HG03520 (cell line): ENCODE results near the gene TMEM163.
"Not testable (repeated sequence)": the region's sequence is repeated elsewhere in the genome, so short reads cannot be mapped to it uniquely, and the experiment has no call there.

Experiments used
- ATAC-seq: cut with Tn5 transposase; IDR thresholded peaks from one replicate; pipeline ENCODE4 v1.9.1; 2021; ENCODE audit warnings: mild to moderate bottlenecking, moderate library complexity; ENCODE audit not compliant: unreplicated experiment

TMEM163 gene

DNA sequence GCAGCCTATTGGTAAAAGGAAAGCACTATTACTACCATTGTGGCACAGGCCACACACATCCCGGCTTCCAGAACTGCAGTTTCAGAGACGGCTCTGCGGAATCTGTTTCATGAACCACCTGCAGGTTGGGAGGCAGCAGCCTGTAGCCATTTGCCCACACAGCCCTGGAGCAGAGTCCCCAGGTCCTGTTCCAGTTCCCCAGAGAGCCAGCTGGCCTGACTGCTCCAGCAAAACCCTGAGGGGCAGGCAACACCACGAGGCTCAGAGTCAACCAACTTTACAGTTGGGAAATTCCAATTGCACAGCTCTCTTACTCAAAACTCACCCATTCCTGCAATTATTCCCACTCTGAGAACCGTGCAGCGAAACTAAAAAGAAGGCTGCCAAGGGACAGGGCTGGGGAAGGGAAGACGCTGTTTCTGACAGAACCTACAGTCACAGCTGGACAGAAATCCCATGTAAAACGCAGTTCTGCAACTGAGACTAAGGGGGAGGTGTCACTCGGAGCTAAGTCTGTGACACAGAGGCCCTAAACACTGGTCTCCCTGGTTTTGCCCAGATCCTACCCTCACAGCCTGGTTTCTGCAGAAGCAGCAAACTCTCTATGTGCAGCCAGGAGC is 219.4 kb downstream of the TMEM163 start:
- no peak for ATAC-seq

DNA sequence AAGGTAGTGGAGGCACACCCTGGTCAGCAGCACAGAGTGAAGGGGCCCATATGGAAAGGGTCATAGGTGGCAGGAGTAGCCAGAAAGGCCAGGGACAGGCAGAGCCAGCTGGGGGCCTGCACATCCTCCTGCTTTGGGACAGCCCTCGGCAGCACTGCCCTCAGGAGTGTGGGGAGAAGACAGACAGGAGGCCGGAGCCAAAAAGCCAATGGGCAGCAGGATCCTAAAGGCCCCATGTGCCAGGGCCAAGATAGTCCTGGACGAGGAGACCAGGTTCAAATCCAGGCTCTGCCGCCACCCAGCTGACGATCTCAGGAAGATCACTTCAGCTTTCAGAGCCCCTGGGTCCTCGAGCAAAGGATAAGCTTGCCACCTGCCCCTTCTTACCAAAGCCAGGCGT is 220.1 kb downstream of the TMEM163 start:
- ATAC-seq = no peak

DNA sequence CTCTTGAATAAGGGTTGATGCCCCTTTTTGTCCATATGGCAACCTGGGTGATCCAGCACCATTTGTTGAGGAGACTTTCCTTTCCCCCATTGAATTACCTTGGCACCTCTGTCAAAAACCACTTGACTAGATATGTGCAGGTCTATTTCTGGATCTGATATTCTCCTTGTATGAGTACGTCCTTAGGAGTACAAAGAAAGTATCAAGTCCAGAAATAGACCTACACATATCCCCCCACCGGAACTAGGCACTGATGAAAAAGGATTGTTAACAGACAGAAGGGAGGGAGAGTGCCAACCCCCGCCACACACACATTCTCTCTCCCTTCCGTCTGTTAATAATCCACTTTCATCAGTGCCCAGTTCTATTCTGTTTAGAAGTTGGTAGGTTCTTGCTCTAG is 225.0 kb downstream of the TMEM163 start:
- no peak for ATAC-seq

DNA sequence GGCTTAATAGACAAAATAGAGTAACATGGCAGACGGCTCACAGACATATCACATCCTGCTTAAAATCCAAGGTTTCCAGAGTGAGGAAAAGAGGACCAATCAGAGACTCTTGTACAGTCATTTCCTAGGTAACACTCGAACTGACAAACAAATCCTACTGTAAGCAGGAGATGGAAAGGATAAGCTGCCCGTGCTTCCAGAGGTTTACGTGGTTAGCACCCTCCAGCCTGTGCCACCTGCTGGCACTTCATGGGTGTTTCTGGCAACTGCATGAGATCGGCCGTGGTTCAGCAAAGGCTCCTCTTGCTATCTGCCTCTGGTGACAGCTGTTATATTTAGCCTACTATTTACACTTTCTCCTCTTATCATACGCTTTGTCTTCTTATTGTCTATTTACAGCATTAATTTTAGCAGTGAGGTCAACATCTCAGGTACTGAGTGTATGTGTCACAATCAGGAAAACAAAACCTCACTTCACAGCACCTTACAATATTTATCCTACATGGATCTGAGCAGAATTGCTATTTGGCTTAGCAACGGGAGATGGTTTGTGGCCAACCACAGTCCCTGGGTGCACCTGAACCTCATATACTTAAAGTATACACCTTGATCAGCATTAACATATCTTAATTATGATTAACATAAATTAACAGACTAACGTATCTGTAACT is 226.9 kb downstream of the TMEM163 start:
- ATAC-seq = no peak

DNA sequence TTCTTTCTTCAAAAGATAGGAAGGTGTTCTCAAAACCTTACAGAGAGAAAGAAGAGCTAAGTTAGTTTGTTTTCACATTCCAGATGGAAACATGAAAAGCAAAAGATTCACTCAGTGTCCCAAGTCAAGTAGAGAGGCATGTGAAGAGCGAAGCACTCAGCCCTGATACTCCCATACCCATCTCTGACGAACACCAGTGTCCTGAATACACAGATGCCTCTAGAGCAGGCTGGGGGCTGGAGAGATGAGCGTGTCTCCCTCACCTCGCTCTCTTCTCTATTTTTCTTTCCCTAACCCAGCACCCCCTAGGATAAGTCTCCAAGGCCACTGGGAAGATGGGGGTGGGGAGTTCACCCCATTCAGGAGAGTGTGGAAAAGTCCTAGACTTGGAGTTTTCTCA is 227.8 kb downstream of the TMEM163 start:
- ATAC-seq = no peak

DNA sequence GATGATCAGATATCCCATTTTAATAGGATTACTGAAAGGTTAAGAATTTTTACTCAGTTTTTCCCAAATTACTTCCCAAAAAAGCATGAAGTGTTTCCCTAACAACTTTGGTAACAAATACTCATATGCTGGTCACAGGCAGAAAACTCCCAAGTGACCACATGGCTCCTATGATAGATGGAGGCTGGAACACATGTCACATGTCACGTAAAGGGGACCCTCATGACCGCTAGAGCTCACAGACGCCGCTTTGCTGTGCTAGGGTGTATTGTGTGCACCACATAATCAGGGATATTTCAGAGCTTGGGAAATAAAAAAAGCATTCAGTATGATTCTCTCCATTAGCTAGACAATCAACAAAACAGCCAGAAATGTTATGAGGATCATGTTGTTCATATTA is 228.2 kb downstream of the TMEM163 start:
- no peak for ATAC-seq

DNA sequence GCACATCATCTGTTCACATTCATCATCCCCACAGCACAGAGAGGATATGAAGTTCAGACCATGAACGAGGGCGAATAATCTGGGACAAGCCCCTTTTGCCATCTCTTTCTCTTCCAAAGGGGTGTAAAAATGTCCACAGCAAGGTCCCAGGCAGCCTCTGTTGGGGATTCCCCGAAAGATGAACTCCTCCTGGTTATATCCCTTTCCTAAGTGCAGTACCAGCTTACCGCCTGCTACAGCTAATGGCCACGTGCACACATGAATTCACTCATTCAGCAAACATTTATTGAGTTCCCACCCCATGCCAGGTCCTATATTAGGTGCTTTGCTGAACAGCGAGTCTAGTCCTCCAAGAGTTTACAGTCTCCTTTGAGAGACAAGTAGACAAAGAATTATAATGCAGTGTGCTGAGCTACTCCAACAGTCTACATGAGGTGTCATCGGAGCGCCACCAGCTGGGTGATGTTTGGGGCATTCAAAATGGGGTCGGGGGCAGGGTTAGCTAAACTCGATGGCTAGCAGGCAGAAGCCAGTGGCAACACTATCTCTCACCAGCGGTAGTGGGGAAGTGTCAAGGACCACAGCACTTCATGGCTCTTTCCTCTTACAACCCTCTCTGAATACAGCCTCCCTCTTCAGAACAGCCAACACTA is 228.9 kb downstream of the TMEM163 start:
- ATAC-seq = no peak

DNA sequence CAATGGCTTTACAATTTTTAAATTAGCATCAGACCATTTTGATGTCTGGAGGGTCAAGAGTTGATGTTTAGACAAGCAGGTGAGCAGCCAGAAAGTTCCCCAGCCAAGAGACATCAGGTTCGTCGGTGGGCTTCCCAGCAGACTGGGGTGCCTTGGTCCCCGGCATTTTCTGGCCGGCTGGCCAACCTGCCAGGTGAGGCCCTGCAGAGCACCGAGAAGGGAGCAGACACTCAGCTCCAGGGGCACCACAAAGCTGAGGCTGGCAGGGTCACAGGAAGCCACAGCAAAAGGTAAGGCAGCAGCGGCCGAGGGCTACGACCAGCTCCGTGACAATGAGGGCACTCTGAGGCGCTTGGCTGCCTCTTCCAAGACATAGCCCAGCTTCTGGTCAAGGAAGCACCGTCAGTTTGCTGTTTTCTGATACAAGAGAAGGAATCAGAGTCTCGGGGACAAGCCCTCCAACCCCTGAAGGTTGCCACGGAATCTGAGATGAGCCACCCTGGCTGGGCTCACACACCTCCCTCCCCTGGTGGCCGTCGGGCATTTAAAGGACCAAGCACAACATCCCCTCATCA is 235.9 kb downstream of the TMEM163 start:
- ATAC-seq = no peak

DNA sequence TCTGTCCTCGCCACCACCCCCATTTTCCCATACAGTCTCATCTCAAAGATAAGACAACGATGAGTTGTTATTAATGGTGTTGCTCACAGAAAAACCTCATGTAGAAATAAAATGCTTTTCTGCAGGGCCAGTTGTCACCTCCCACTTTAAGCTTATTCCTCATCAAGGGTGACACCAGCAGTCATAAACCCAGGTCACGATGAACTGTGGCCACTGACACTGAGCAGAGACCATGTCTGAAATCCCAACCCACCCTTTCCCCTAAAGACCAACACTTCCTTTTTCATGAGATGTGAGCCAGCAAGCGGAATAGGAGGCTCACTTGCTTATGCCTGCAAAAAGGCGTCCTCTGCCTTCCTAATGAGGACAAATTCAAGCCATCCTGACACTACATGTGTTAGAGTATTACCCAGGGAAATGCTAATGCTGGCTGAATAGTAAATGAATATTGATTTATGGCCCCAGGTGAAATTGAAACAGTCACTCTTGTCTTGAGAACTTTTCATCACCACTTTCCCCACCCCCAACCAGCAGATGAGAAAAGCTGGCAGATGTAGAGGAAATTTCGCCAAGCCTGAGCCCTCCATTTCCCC is 236.6 kb downstream of the TMEM163 start:
- ATAC-seq = no peak

DNA sequence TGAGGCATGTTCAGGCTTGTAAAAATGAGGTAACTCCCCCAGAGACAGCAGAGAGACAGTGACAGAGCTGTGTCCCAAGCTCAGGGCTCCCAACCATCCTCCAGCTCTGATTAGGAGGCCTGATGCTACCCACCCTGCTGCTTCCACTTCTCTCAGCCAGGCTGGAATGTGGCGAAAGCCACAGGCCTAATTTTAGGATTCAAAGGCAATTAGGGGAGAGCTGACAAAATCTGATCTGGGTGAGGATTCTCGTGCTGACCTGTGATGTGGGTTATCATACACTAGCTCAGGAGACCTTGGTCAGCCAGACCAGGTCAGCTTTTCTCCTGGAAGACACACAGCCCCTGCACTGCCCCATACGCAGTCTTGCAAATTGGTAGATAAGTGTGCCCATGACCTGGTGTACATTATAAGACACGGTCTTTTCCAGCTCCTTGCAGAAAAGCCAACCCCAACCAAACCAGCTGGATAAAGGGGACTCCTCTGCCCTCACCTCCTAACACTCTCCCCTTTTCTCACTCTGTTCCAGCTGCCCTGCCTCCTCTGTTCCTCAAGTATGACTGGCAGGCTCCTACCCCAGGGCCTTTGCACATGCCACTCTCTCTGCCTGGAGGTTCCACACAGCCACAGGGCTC is 239.0 kb downstream of the TMEM163 start:
- no peak for ATAC-seq

DNA sequence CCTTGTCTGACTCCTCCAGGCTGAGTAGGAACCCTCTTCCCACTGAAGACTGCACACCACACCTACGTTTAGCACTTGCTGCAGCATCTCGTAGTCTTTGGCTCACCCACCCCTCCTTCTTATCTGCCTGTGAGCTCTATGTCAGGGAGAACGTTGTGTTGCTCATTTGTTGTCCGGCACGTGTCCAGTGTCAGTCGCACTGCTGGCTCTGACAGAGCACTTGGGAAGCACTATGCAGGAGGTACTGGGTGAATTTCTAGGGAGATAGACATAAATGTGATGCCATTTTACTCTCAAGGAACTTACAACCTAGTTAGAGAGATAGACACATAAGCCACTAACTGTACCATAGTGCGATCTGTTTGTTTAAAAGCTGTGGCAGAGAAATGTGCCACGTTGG is 241.8 kb downstream of the TMEM163 start:
- ATAC-seq = not testable (repeated sequence)

DNA sequence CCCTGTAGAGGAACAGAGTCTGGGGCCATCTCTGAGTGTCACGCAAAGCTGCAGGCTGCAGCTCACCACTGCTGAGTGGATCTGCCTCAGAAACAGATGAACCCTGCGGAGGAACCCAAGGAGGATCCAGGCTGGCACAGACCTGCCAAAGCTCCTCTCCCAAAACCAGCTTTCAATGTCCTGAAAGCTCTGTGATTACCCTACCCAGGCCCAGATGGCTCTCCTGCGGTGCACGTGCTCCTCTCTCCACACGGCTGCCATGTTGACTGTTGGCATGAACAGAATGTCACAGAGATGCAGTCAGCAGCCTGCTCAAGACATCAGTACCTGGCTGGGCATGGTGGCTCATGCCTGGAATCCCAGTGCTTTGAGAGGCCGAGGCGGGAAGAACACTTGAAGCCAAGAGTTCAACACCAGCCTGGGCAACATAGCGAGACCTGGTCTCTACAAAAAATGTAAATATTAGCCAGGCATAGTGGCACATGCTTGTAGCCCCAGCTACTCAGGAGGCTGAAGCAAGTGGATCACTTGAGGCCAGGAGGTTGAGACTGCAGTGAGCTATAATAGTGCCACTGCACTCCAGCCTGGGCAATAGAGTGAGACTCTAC is 248.1 kb downstream of the TMEM163 start:
- no peak for ATAC-seq

DNA sequence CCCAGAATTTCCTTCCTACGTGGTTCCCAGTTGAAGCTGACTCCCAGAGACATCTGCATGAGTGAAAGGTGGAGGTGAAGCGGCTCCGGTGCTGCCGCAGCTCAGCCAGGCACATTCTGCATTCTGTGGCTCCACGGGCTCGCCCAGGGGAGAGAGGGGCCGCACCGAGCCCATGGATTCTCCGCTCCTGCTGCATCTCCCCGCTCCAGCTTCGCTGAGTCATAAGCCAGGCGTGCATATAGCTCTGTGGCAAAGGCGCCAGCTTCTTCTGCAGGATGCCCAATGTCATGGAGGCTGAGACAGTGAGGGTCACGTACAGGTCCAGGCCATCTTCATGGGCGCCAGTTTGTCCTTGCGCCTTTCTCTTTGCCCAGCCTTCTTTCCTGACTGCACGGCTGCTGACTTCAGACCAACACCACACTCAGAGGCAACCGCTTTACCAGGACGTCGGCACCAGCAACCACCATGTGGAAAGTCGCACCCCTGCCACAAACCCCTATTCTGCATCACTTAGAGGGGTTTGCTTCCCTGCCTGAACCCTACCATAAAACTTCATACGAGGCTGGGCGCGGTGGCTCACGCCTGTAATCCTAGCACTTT is 249.2 kb downstream of the TMEM163 start:
- ATAC-seq = no peak

DNA sequence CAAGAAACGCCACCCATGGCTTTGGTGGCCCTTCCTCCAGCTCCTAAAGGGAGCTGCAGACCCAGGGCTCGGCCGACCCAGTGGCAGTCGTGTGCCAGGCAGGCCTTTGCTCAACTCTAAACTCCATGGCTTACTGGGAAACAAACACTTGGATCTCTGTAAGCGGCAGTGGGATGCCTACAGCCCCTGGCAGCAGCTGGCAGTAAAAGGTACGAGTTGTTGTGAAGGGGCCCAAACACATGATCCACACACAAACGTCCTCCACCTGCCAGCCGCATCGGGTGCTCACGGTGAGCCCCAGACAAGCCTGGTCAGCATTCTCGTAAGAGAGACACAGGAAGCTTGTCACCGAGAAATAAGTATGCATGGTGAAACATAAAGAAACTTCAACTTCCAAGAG is 250.0 kb downstream of the TMEM163 start:
- ATAC-seq = no peak

DNA sequence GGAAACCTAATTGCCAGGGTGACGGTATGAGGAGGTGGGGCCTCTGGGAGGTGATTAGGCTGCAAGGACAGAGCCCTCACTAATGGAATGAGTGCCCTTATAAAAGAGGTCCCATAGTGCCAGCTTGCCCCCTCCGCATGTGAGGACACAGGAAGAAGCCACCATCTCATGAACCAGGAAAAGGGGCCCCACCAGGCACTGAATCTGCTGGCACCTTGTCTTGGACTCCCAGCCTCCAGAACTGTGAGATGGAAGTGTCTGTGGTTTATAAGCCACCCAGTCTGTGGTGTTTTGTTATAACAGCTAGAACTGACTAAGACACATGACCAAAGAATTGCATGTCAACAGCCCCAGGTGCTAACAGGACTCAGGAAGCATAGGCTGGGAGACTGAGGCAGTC is 250.6 kb downstream of the TMEM163 start:
- no peak for ATAC-seq

DNA sequence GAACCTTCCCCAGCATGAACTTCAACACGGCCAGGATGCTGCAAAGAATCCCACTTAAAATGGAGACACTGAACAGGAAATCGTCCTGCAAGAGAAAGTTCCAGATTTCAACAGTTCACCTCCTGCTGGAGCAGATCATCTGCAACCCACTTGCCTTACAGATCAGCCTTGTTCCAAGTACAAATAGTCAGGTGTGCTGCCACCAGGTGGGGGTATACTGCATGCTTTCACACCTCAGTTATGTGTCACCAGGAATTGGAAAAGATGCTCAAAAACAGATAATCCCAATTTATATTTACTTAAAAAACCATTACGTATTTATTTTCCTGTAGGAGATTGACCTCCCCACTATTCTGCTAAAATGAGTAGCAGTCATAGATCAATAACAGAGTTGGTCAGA is 252.7 kb downstream of the TMEM163 start:
- ATAC-seq = no peak

DNA sequence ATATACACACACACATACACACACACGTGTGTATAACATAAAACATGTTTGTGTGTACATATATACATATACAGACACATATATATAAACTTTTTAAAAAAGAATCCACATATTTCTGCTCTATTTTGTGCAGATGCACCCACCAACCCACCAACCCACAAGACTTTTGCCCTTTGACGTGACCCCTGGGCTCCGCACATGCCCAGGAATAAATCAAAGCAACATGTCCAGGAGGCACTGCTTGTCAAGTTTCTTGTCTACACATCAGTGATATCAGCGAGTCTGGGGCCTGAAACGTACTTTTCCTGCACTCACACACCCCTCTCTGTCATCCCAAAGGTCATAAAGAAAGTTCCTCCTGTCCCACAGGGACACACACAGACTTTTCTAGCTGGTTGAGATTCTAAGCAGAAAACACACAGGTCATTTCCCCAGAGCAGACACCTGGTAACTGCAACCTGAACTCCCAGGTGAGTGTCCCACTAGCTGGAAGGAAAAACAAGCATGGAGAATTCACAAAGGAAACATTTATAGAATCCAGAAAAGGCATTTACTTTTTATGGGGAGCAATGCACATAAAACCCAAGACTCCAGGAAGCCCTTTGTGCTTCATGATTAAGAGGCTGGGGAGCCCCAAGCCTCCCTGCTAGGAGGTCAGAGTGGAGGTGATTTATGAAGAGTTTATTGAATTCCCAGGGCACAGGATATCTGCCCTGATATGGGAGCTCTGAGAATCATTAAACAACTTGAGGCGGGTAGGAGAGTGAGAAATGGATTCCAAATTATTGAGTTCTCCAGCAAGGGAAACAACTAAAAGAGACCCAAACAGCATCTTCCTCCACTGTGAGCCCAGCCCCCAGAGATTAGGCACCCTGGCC is 253.3 kb downstream of the TMEM163 start:
- no peak for ATAC-seq

DNA sequence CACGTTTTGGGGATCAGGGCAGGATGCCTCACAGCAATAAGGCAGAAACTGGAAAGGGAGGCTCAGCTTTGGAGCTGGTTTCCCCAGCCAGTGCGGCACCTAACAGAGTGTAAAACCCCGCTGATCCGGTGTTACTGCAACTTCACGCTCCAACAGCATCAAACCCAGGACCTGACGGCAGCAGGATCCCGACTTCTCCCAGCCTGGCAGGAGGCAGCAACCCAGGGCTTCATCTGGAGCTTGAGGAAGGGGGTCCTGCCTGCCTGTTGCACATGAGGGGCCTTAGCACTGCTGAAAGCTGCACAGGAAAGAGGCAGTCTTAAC is 255.1 kb downstream of the TMEM163 start:
- no peak for ATAC-seq

DNA sequence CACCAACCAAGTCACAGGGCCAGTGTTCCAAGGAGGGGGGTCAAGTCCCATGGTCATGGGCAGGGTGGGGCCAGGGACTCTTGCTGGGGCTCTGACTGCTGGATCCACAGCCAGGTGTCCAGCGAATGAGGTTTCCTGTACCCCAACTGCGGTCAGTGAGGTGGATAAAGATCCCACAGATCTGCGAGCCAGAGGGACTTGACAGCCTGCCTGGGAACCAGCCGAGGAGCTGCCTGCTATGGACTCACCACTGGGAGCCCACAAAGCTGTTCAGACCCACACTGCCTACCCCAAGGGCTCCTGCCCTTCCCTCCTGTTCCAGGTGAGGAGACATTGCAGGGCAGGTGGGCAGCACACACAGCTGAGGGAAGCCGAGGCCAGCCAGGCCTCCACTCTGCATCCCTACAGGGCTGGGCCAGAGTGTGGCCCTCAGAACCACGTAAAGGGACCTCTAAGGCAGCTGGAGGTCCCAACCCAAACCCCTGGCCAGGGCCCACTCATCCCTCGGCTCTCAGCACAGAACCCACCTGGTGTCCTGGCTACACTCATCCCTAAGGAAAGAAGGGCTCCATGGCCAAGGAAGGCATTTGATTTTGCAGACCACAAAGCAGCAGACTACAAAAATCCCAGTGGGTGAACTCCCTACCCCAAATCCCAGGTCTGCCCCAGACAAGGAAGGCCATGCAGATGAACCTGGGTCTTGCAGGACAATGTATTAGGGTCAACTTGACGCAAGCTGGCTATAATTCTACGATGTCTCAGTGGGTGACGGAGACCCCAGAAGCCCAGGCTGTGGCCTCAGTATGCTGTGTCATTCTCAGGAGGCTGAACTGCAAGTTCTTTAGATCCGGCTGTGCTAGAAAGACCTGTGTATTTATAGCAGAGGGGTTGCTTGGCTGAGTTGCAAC is 255.8 kb downstream of the TMEM163 start:
- no peak for ATAC-seq
